ENCODE measurements around the gene FOXR1. TPM values are rescaled to one million over a fixed set of nuclear protein-coding genes. Genes with fewer than 3 reads are reported as not detected.
"Not testable (repeated sequence)": the region's sequence is repeated elsewhere in the genome, so short reads cannot be mapped to it uniquely, and the experiment has no call there.

The FOXR1 gene
- total RNA-seq, 1 donor from 2014 or later, result not detected

DNA sequence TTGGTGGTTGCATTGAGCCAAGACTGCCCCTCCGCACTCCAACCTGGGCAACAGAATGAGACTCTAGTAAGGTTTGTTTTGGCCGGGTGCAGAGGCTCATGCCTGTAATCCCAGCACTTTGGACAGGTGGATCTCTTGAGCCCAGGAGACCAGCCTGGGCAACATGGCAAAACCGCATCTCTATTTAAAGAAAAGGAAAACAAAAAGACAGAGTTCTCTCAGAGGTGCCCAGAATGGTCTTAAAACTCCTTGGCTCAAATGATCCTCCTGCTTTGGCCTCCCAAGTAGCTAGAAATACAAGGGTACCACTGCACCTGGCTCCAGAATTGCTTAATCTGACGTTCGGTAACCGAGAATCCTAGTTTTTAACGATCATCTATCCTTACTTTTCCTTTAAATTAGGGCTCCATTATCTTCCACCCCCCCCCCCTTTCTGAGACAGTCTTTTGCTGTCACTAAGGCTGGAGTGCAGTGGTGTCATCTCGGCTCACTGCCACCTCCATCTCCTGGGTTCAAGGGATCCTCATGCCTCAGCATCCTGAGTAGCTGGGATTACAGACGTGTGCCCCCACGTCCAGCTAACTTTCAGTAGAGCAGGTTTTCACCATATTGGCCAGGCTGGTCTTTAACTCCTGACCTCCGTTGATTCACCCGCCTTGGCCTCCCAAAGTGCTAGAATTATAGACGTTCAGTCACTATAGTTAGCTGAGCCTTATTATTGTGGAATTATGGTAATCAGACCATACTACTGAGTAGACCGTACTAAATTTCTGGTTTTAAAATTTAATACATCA lies 44.9 kb downstream of the FOXR1 start:
- intact Hi-C loops (cut with DNase I), result no loop called here
- no peaks in the 10 kb centered on the region for H3K27me3 ChIP-seq
- H3K9me3 ChIP-seq, result no peaks in the 10 kb centered on the region
- TF ChIP-seq CTCF (IDR thresholded peaks at IDR 0.05), result no peak
- H3K4me3 ChIP-seq, result peak overlapping the region; percentile 78 to 89
- peaks cover 34 to 54% of the 10 kb centered on the region in 2 donors for H3K36me3 ChIP-seq
- H3K27ac ChIP-seq, result peak overlapping the region in 1 of 2 donors; percentile 29
- DNase-seq (ENCODE audit: low spot score in 2 of 2), result no peak
- H3K4me1 ChIP-seq, result peaks cover 7 to 28% of the 10 kb centered on the region in 2 donors

DNA sequence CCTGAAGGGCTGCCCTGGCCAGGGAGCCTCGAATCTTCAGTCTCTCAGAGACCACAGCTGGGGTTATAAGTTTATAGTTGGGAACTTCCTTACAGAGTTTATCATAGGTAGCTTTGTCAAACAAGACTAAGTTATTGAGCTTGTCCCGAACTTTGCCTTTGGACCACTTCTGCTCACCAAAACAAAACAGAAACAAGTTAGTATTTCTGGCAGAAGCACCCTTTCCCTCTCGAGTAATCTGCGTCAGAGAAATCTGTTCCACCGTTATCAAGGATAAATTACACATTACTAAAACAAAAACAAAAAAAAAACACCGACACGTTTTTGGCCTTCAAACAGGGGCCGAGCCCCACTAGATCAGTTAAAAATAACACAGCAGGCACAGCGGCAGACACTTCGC lies 45.8 kb downstream of the FOXR1 start:
- H3K4me3 ChIP-seq, result peak overlapping the region; percentile 78 to 89
- DNase-seq (ENCODE audit: low spot score in 2 of 2); H3K9me3 ChIP-seq; intact Hi-C loops (cut with DNase I); H3K27me3 ChIP-seq: not testable (repeated sequence)
- H3K4me1 ChIP-seq, result peaks cover 7 to 32% of the 10 kb centered on the region in 2 donors
- H3K27ac ChIP-seq, result peak overlapping the region; percentile 83 to 96
- peaks cover 28 to 54% of the 10 kb centered on the region in 2 donors for H3K36me3 ChIP-seq

- DNase-seq (ENCODE audit: low spot score in 2 of 2), result peak; percentile 87 to 97
- peaks cover 7 to 32% of the 10 kb centered on the region in 2 donors for H3K4me1 ChIP-seq
- H3K4me3 ChIP-seq, result peak within 1 kb of the TSS; percentile 78 to 89
- no peaks in the 10 kb centered on the region for H3K27me3 ChIP-seq
- H3K36me3 ChIP-seq, result peaks cover 32 to 54% of the 10 kb centered on the region in 2 donors
- no peaks in the 10 kb centered on the region for H3K9me3 ChIP-seq
- TF ChIP-seq CTCF (IDR thresholded peaks at IDR 0.05), result peak in 1 of 3 experiments; percentile 15
- peak within 1 kb of the TSS; percentile 83 to 96 for H3K27ac ChIP-seq
- intact Hi-C loops (cut with DNase I), result loop anchor here (1.0 kb wide), 3 partner anchors 12 to 39 kb away; partner anchors contain the start of genes CENATAC, HYOU1 and SLC37A4
Observed at GRCh38 chr11:119018074-119018938, 46.7 kb downstream of the FOXR1 start, which contains the start of the genes RPS25 and TRAPPC4. TSS of gene RPS25 (minus strand) at chr11:119018343. CDS start at chr11:119018284, 59 bp downstream. TSS of gene TRAPPC4 (plus strand) at chr11:119018766. CDS start at chr11:119018796, 30 bp downstream.

GRCh38 chr11:119019996-119020395 lies 48.4 kb downstream of the FOXR1 start:
- no peak for DNase-seq (ENCODE audit: low spot score in 2 of 2)
- peak overlapping the region; percentile 78 to 89 for H3K4me3 ChIP-seq
- H3K27me3 ChIP-seq, result no peaks in the 10 kb centered on the region
- no peaks in the 10 kb centered on the region for H3K9me3 ChIP-seq
- H3K27ac ChIP-seq, result peak overlapping the region in 1 of 2 donors; percentile 96
- H3K4me1 ChIP-seq, result peaks cover 7 to 32% of the 10 kb centered on the region in 2 donors
- intact Hi-C loops (cut with DNase I), result no loop called here
- no peak for TF ChIP-seq CTCF (IDR thresholded peaks at IDR 0.05)
- H3K36me3 ChIP-seq, result peaks cover 21 to 54% of the 10 kb centered on the region in 2 donors

GRCh38 chr11:119021631-119022030 lies 50.1 kb downstream of the FOXR1 start:
- Histone ChIP-seq H3K4me1 (peaks cover 6 to 22% of the 10 kb centered on the region in 2 donors), H3K36me3 (peaks cover 9 to 45% of the 10 kb centered on the region in 2 donors)
- intact Hi-C loops (cut with DNase I), result no loop called here

More at GRCh38 chr11:119021631-119022030, 50.1 kb downstream of the FOXR1 start:
- TF ChIP-seq CTCF (IDR thresholded peaks at IDR 0.05), result no peak
- H3K27me3 ChIP-seq, result no peaks in the 10 kb centered on the region
- H3K4me3 ChIP-seq, result no peak overlapping the region
- no peaks in the 10 kb centered on the region for H3K9me3 ChIP-seq
- H3K27ac ChIP-seq, result no peak overlapping the region
- DNase-seq (ENCODE audit: low spot score in 2 of 2), result no peak
